Uterus (tissue), 2 donors: ENCODE results near the gene RASSF7.

Experiments used
- POLR2A ChIP-seq, 2 donors: fragments of 450-650 bp; IDR thresholded peaks; one replicate each; pipeline ENCODE4 v1.6.1; 2016; ENCODE audit warnings: antibody characterized with exemption in 2 of 2, mild to moderate bottlenecking in 1 of 2, moderate library complexity in 1 of 2
- TF ChIP-seq, protein P1 (sequence below), 4 experiments: fragments of 200-600 bp in 2 of 4; fragments of 450-650 bp in 2 of 4; sonication (generic) in 2 of 4; IDR thresholded peaks; one replicate each; pipeline ENCODE4 v1.5.1; 2016 to 2019; ENCODE audit warnings: antibody characterized with exemption in 4 of 4, mild to moderate bottlenecking in 2 of 4, moderate library complexity in 1 of 4

DNA sequence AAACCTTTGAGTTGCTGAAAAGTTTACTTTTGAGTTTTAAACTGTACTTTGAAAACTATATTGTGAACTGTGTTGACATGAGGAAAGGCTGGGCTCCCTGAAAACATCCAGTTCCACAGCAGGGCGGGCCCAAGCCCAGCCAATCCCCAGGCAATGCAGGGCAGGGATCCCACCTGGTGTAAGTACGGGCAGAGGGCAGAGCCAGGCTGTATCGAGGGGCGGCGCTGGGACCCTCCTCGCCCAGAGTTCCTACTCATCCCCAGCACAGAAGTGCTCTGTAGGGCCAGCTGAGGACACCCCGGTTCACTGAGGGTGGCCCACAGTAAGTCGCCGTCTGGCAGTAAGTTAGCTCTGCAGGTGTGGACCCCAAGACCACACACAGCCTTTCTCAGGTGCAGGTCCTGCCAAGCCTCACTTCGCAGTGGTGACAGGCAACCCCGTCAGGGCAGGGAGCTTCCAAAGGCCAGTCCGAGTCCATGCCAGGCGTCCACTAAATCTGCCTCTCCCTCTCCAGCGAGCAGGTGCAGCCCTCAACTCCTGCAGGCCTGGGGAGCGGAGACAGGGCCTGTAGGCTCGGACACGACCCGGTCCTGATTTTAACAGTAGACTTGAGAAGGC, 6.3 kb downstream of the RASSF7 start:
- TF ChIP-seq, protein P1, sequence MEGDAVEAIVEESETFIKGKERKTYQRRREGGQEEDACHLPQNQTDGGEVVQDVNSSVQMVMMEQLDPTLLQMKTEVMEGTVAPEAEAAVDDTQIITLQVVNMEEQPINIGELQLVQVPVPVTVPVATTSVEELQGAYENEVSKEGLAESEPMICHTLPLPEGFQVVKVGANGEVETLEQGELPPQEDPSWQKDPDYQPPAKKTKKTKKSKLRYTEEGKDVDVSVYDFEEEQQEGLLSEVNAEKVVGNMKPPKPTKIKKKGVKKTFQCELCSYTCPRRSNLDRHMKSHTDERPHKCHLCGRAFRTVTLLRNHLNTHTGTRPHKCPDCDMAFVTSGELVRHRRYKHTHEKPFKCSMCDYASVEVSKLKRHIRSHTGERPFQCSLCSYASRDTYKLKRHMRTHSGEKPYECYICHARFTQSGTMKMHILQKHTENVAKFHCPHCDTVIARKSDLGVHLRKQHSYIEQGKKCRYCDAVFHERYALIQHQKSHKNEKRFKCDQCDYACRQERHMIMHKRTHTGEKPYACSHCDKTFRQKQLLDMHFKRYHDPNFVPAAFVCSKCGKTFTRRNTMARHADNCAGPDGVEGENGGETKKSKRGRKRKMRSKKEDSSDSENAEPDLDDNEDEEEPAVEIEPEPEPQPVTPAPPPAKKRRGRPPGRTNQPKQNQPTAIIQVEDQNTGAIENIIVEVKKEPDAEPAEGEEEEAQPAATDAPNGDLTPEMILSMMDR (IDR thresholded peaks at IDR 0.05): no peak
- TF ChIP-seq POLR2A (IDR thresholded peaks at IDR 0.05): no peak
